ENCODE results near the gene FCGR3B.
"Not testable (repeated sequence)": the region's sequence is repeated elsewhere in the genome, so short reads cannot be mapped to it uniquely, and the experiment has no call there.

- TF ChIP-seq CTCF, POLR2A, POLR2AphosphoS5 (IDR thresholded peaks at IDR 0.05): not testable (repeated sequence)
Measured at GRCh38 chr1:161673437-161673836, 42.5 kb upstream of the FCGR3B start.

All from gastroesophageal sphincter (tissue), 3 donors.